ENCODE data around the gene SLC41A3.
"Not testable (repeated sequence)": the region's sequence is repeated elsewhere in the genome, so short reads cannot be mapped to it uniquely, and the experiment has no call there.

The SLC41A3 gene

GRCh38 chr3:126080970-126081369, 3.0 kb downstream of the SLC41A3 start:
- DNase-seq = no peak

GRCh38 chr3:126078866-126079265, 5.1 kb downstream of the SLC41A3 start:
- DNase-seq = no peak

GRCh38 chr3:126077754-126078153, 6.2 kb downstream of the SLC41A3 start:
- no peak for DNase-seq

GRCh38 chr3:126076140-126076539, 7.8 kb downstream of the SLC41A3 start:
- no peak for DNase-seq

- DNase-seq = no peak
Observed at GRCh38 chr3:126070146-126070545, 13.8 kb downstream of the SLC41A3 start.

GRCh38 chr3:126067959-126068358, 16.0 kb downstream of the SLC41A3 start:
- DNase-seq = no peak

GRCh38 chr3:126066676-126067075, 17.2 kb downstream of the SLC41A3 start:
- not testable (repeated sequence) for DNase-seq

GRCh38 chr3:126065876-126066275, 18.0 kb downstream of the SLC41A3 start:
- no peak for DNase-seq

- DNase-seq = no peak
Observed at GRCh38 chr3:126064627-126065258, 19.2 kb downstream of the SLC41A3 start.

- no peak for DNase-seq
Observed at GRCh38 chr3:126063358-126063965, 20.5 kb downstream of the SLC41A3 start.

- DNase-seq = no peak
Observed at GRCh38 chr3:126061301-126062032, 22.5 kb downstream of the SLC41A3 start.

GRCh38 chr3:126060613-126061145, 23.2 kb downstream of the SLC41A3 start:
- no peak for DNase-seq

GRCh38 chr3:126058666-126059065, 25.3 kb downstream of the SLC41A3 start:
- DNase-seq = no peak

GRCh38 chr3:126057936-126058335, 26.0 kb downstream of the SLC41A3 start:
- no peak for DNase-seq

- DNase-seq = no peak
Observed at GRCh38 chr3:126057501-126057819, 26.5 kb downstream of the SLC41A3 start.

- no peak for DNase-seq
Observed at GRCh38 chr3:126056681-126057500, 27.0 kb downstream of the SLC41A3 start.

- no peak for DNase-seq
Observed at GRCh38 chr3:126056088-126056487, 27.8 kb downstream of the SLC41A3 start.

GRCh38 chr3:126054870-126055269, 29.1 kb downstream of the SLC41A3 start:
- no peak for DNase-seq

- no peak for DNase-seq
Observed at GRCh38 chr3:126053949-126054569, 29.9 kb downstream of the SLC41A3 start.

GRCh38 chr3:126053513-126053912, 30.4 kb downstream of the SLC41A3 start:
- no peak for DNase-seq

GRCh38 chr3:126052196-126053058, 31.5 kb downstream of the SLC41A3 start:
- no peak for DNase-seq

- no peak for DNase-seq
Observed at GRCh38 chr3:126051741-126052140, 32.2 kb downstream of the SLC41A3 start.

All from NCI-H187 (cell line).